ENCODE data around the gene E2F6.

The E2F6 gene

DNA sequence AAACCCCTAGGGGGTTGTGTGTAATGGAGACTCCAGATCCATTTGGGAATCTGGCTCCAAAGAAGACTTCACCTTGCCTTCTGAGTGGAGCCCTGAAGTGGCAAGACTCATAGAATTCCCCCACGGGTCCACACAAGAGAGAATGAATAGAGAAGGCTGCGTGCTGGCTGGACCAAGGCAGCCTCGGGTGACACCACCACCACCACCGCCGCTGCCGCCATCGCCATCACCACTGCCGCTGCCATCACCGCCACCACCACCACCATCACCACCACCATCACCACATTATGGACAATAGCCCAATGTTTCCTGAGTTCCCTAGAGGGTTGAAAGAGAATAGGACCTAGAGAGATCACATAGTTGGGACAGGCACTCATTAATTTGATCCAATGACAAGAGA is 63.5 kb downstream of the E2F6 start:
- no peaks in the 10 kb centered on the region for H3K36me3 ChIP-seq (ENCODE audit: control insufficient read depth, insufficient read depth, low read length)

DNA sequence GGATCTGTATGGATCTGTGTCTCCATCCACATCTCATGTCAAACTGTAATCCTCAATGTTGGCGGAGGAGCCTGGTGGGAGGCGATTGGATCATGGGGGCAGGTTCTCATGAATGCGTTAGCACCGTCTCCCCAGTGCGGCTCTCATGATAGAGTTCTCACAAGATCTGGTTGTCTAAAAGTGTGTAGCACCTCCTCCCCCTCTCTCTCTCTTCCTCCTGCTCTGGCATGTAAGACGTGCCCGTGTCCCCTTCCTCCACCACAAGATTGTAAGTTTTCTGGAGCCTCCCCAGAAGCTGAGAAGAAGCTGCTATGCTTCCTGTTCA is 66.6 kb downstream of the E2F6 start:
- Histone ChIP-seq H3K4me3 (ENCODE audit: low read depth, low read length) (no peak overlapping the region), H3K36me3 (ENCODE audit: control insufficient read depth, insufficient read depth, low read length) (no peaks in the 10 kb centered on the region), H2AFZ (no peak overlapping the region), H3K27me3 (ENCODE audit: control insufficient read depth, insufficient read depth, low read length) (no peaks in the 10 kb centered on the region), H3K27ac (no peak overlapping the region), H3K4me2 (ENCODE audit: low read length) (no peak overlapping the region), H3K9me3 (ENCODE audit: control insufficient read depth, low read length) (no peaks in the 10 kb centered on the region), H3K9ac (no peak overlapping the region), H3K4me1 (no peaks in the 10 kb centered on the region), H3K79me2 (no peaks in the 10 kb centered on the region)
- TF ChIP-seq, protein P1, sequence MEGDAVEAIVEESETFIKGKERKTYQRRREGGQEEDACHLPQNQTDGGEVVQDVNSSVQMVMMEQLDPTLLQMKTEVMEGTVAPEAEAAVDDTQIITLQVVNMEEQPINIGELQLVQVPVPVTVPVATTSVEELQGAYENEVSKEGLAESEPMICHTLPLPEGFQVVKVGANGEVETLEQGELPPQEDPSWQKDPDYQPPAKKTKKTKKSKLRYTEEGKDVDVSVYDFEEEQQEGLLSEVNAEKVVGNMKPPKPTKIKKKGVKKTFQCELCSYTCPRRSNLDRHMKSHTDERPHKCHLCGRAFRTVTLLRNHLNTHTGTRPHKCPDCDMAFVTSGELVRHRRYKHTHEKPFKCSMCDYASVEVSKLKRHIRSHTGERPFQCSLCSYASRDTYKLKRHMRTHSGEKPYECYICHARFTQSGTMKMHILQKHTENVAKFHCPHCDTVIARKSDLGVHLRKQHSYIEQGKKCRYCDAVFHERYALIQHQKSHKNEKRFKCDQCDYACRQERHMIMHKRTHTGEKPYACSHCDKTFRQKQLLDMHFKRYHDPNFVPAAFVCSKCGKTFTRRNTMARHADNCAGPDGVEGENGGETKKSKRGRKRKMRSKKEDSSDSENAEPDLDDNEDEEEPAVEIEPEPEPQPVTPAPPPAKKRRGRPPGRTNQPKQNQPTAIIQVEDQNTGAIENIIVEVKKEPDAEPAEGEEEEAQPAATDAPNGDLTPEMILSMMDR (IDR thresholded peaks at IDR 0.05): no peak

More for the DNA sequence above, 63.5 kb downstream of the E2F6 start:
- no peaks in the 10 kb centered on the region for H3K9me3 ChIP-seq (ENCODE audit: control insufficient read depth, low read length)
- no peaks in the 10 kb centered on the region for H3K79me2 ChIP-seq
- TF ChIP-seq, protein P1 (IDR thresholded peaks at IDR 0.05): no peak
- no peak overlapping the region for H3K9ac ChIP-seq
- H3K4me2 ChIP-seq (ENCODE audit: low read length): no peak overlapping the region
- no peaks in the 10 kb centered on the region for H3K27me3 ChIP-seq (ENCODE audit: control insufficient read depth, insufficient read depth, low read length)
- no peaks in the 10 kb centered on the region for H3K4me1 ChIP-seq
- H3K4me3 ChIP-seq (ENCODE audit: low read depth, low read length): no peak overlapping the region
- H3K27ac ChIP-seq: no peak overlapping the region
- H2AFZ ChIP-seq: no peak overlapping the region

DNA sequence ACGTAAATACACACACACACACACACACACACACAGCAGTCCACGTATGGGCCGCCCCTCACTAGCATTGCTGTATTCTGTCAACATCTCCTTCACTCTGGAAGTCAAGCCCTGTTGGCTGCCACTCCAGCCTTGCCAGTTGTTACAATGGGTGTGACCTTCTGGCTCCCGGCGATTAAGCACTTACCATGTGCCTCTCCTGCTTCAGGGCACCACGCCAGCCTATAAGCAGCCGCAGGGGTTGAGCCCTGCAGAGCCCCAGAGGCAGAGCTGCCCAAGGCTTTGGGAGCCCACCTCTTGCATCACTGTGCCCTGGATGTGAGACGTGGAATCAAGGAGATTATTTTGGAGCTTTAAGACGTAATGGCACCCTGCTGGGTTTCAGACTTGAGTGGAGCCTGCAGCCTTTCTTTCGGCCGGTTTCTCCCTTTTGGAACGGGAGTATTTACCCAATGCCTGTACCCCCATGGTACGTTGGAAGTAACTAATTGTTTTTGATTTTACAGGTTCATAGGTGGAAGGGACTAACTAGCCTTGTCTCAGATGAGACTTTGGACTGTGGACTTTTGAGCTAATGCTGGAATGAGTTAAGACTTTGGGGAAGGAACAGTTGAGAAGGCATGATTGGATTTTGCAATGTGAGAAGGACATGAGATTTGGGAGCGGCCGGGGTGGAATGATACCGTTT is 67.1 kb downstream of the E2F6 start:
- H3K9ac ChIP-seq: no peak overlapping the region
- no peaks in the 10 kb centered on the region for H3K4me1 ChIP-seq
- no peaks in the 10 kb centered on the region for H3K36me3 ChIP-seq (ENCODE audit: control insufficient read depth, insufficient read depth, low read length)
- H3K9me3 ChIP-seq (ENCODE audit: control insufficient read depth, low read length): no peaks in the 10 kb centered on the region
- no peak overlapping the region for H3K27ac ChIP-seq
- no peak overlapping the region for H2AFZ ChIP-seq
- no peak overlapping the region for H3K4me2 ChIP-seq (ENCODE audit: low read length)
- TF ChIP-seq, protein P1 (IDR thresholded peaks at IDR 0.05): no peak
- H3K4me3 ChIP-seq (ENCODE audit: low read depth, low read length): no peak overlapping the region
- no peaks in the 10 kb centered on the region for H3K27me3 ChIP-seq (ENCODE audit: control insufficient read depth, insufficient read depth, low read length)
- H3K79me2 ChIP-seq: no peaks in the 10 kb centered on the region

DNA sequence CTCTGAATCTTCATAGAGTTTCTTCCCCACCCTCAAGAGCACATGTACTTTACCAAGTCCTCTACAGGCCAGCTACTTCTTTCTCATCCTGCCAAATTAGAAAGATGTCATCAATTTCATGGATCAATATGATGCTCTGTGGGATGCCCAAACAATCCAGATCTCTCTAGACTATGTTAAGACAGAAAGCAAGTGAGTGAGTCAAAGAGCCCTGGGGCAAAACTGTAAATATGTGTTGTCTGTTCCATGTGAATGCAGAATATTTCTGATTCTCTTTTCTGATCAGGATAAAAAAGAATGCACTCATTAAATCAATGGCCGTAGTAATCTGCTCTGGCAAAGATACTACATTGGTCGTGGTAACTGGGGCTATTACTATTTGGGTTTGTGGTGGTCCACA is 68.4 kb downstream of the E2F6 start:
- Histone ChIP-seq H3K4me2 (ENCODE audit: low read length) (no peak overlapping the region), H3K4me1 (no peaks in the 10 kb centered on the region), H3K9me3 (ENCODE audit: control insufficient read depth, low read length) (no peaks in the 10 kb centered on the region), H3K9ac (no peak overlapping the region), H3K27ac (no peak overlapping the region), H3K36me3 (ENCODE audit: control insufficient read depth, insufficient read depth, low read length) (no peaks in the 10 kb centered on the region), H3K4me3 (ENCODE audit: low read depth, low read length) (no peak overlapping the region), H3K27me3 (ENCODE audit: control insufficient read depth, insufficient read depth, low read length) (no peaks in the 10 kb centered on the region), H3K79me2 (no peaks in the 10 kb centered on the region), H2AFZ (no peak overlapping the region)
- TF ChIP-seq, protein P1 (IDR thresholded peaks at IDR 0.05): no peak
